Adrenal gland (tissue), 12 donors: Measurements from ENCODE around the gene C1QTNF9. TPM values are rescaled to one million over a fixed set of nuclear protein-coding genes. Genes with fewer than 3 reads are reported as not detected.

ENCODE experiments used
- DNase-seq, 7 donors: peaks; one replicate each; pipeline ENCODE4 v3.0.0-alpha.2; 2019 to 2020
- H3K27ac ChIP-seq, 5 donors: fragments of 200-600 bp; sonication (generic) in 4 of 5; 1 replicate in 3 of 5; 2 replicates in 2 of 5; pipeline versions ENCODE4 v1.5.1 to v1.8.0; 2016 to 2020; ENCODE audit warnings: mild to moderate bottlenecking in 1 of 5
- H3K27me3 ChIP-seq: fragments of 200-600 bp; 2 replicates; pipeline ENCODE4 v1.8.0; 2021
- H3K36me3 ChIP-seq, 2 donors: fragments of 200-600 bp; replicated peaks in 1 of 2; 1 replicate in 1 of 2; 2 replicates in 1 of 2; pipeline versions ENCODE4 v1.5.1 to v1.8.0; 2018 to 2022
- H3K4me1 ChIP-seq, 2 donors: fragments of 200-600 bp; replicated peaks in 1 of 2; 1 replicate in 1 of 2; 2 replicates in 1 of 2; pipeline versions ENCODE4 v1.5.1 to v1.8.0; 2018 to 2021
- H3K4me3 ChIP-seq, 4 donors: fragments of 200-600 bp; sonication (generic) in 3 of 4; one replicate each; pipeline ENCODE4 v1.5.1; 2016 to 2018
- H3K9me3 ChIP-seq, 3 donors: fragments of 200-600 bp; sonication (generic) in 1 of 3; replicated peaks in 1 of 3; 1 replicate in 2 of 3; 2 replicates in 1 of 3; pipeline versions ENCODE4 v1.5.1 to v1.8.0; 2016 to 2021
- CTCF ChIP-seq, 6 experiments: fragments of 450-650 bp in 4 of 6; fragments of 200-600 bp in 2 of 6; sonication (generic) in 1 of 6; IDR thresholded peaks; 1 replicate in 5 of 6; 2 replicates in 1 of 6; pipeline versions ENCODE4 v1.5.1 to v1.8.0; 2016 to 2021; ENCODE audit warnings: antibody characterized with exemption in 6 of 6, mild to moderate bottlenecking in 2 of 6, moderate library complexity in 1 of 6
- POLR2A ChIP-seq, 2 donors: fragments of 450-650 bp; IDR thresholded peaks; one replicate each; pipeline ENCODE4 v1.6.1; 2017; ENCODE audit warnings: antibody characterized with exemption in 2 of 2, mild to moderate bottlenecking in 2 of 2, moderate library complexity in 1 of 2
- WGBS, 4 donors: extraction: QIAGEN DNeasy Blood & Tissue Kit in 2 of 4; methylation state at CpG; one replicate each; pipeline versions ENCODE4 v1.1.5 to v1.1.7; 2013 to 2017; 5-methylcytosine and 5-hydroxymethylcytosine counted together
- intact Hi-C, 2 donors: fragments of 100-400 bp; cut with DNase I; formaldehyde crosslinking; loops; one replicate each; pipeline versions ENCODE4 v1.14.1 to v1.15.0; 2022 to 2023
- polyA plus RNA-seq, 3 donors: library from polyadenylated mRNA; stranded (reverse); fragments of 200-250 nt in 2 of 3; fragments of 350-450 nt in 1 of 3; fragmentation: Illumina TruSeq in 1 of 3; extraction: RNeasy Lipid Tissue Mini Kit (QIAGEN cat#74804) in 1 of 3; gene quantifications; one replicate each; pipeline ENCODE4 v1.2.3, GENCODE V29; 2013 to 2014
- total RNA-seq, 9 donors: library from RNA; depleted of rRNA in 4 of 9; stranded (reverse); fragments of >200 nt in 4 of 9; fragments of 120-200 nt in 1 of 9; fragmentation: NEBNext Ultra II Directional in 1 of 9; extraction: Animal tissue kit (Norgen Biotek cat#: 25700) in 1 of 9; gene quantifications; one replicate each; pipeline versions ENCODE4 v1.1.0 to v1.2.4, GENCODE V29; 2013 to 2023
- donor health status: healthy with polysubstance abuse.
- donor health status: Bipolar disorder and iron deficiency.
- donor health status: DM: yes; HTN: yes; CAD: no.
- donor health status: DM: no; HTN: no; CAD: no.
- donor health status: DM: no; HTN: no; CAD: no.
- donor health status: DM: yes; HTN: yes; CAD: no.

Gene C1QTNF9
- total and polyA plus RNA-seq, 12 donors: 0.11 to 0.94 (median 0.16) TPM; not detected in 9

GRCh38 chr13:24299488-24300114 is 9.8 kb upstream of the C1QTNF9 start:
- TF ChIP-seq CTCF (IDR thresholded peaks at IDR 0.05) (no peak), POLR2A (IDR thresholded peaks at IDR 0.05) (no peak)
- Histone ChIP-seq H3K27me3 (no peaks in the 10 kb centered on the region), H3K4me1 (no peaks in the 10 kb centered on the region), H3K27ac (no peak overlapping the region), H3K4me3 (no peak overlapping the region), H3K36me3 (peaks cover 0 to 91% of the 10 kb centered on the region in 2 donors), H3K9me3 (no peaks in the 10 kb centered on the region)
- 92 to 96% (median 95%) methylated on average over 15 to 16 of the region's 16 CpGs for WGBS, 4 donors
- intact Hi-C loops: no loop called here
- no peak for DNase-seq

- TF ChIP-seq CTCF (IDR thresholded peaks at IDR 0.05): no peak
- TF ChIP-seq POLR2A (IDR thresholded peaks at IDR 0.05): no peak
- Histone ChIP-seq H3K4me1 (no peaks in the 10 kb centered on the region), H3K27me3 (no peaks in the 10 kb centered on the region), H3K4me3 (no peak overlapping the region), H3K36me3 (peaks cover 0 to 78% of the 10 kb centered on the region in 2 donors), H3K27ac (no peak overlapping the region), H3K9me3 (no peaks in the 10 kb centered on the region)
- DNase-seq: no peak
- intact Hi-C loops: no loop called here
- 81 to 87% (median 84%) methylated on average over 12 of the region's 12 CpGs for WGBS, 4 donors
Observed at GRCh38 chr13:24301434-24301833, 7.9 kb upstream of the C1QTNF9 start.

DNA sequence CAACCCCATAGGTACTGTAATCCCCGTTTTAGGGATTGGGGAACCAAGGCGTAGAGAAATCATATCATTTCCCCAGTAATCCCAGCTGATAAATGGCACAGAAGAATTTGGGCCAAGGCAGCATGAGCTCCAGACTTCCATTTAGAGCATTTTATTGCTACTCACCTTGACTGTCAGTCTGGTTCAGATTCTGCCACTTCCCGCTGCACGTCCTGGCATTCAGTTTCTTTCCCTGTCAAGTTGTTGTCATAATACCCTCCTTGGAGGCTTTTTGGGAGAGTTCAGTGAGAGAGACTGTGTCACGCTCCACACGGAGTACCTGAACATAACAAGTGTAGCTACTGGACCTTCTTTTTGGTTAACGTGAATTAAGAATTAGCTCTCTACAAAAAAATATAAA is 7.5 kb upstream of the C1QTNF9 start:
- TF ChIP-seq POLR2A (IDR thresholded peaks at IDR 0.05) (no peak), CTCF (IDR thresholded peaks at IDR 0.05) (no peak)
- intact Hi-C loops: no loop called here
- H3K27ac ChIP-seq: no peak overlapping the region
- no peaks in the 10 kb centered on the region for H3K4me1 ChIP-seq
- peaks cover 0 to 73% of the 10 kb centered on the region in 2 donors for H3K36me3 ChIP-seq
- no peaks in the 10 kb centered on the region for H3K9me3 ChIP-seq
- no peak overlapping the region for H3K4me3 ChIP-seq
- DNase-seq: no peak
- H3K27me3 ChIP-seq: no peaks in the 10 kb centered on the region
- 84 to 92% (median 87%) methylated on average over 7 of the region's 7 CpGs for WGBS, 4 donors

GRCh38 chr13:24304620-24305019 is 4.8 kb upstream of the C1QTNF9 start:
- H3K4me1 ChIP-seq: no peaks in the 10 kb centered on the region
- DNase-seq: no peak
- TF ChIP-seq POLR2A (IDR thresholded peaks at IDR 0.05) (no peak), CTCF (IDR thresholded peaks at IDR 0.05) (no peak)
- no peaks in the 10 kb centered on the region for H3K27me3 ChIP-seq
- WGBS, 4 donors: 78 to 96% (median 88%) methylated on average over 4 to 5 of the region's 5 CpGs
- H3K4me3 ChIP-seq: no peak overlapping the region
- intact Hi-C loops: no loop called here
- no peaks in the 10 kb centered on the region for H3K9me3 ChIP-seq
- no peak overlapping the region for H3K27ac ChIP-seq
- peaks cover 0 to 46% of the 10 kb centered on the region in 2 donors for H3K36me3 ChIP-seq
